Glutamatergic neuron (in vitro differentiated cells): Measurements from ENCODE around the gene THAP5. TPM values are rescaled to one million over a fixed set of nuclear protein-coding genes. Genes with fewer than 3 reads are reported as not detected.

ENCODE experiments used
- DNase-seq: peaks from one replicate; pipeline ENCODE4 v3.0.0; 2022
- H3K27ac Mint-ChIP-seq: one replicate; pipeline ENCODE4 v1.8.0; 2020; ENCODE audit warnings: mild to moderate bottlenecking, mixed read lengths, inconsistent platforms; ENCODE audit not compliant: unreplicated experiment
- H3K27me3 Mint-ChIP-seq: one replicate; pipeline ENCODE4 v1.8.0; 2020; ENCODE audit warnings: mild to moderate bottlenecking, moderate library complexity, mixed read lengths, inconsistent platforms; ENCODE audit not compliant: unreplicated experiment
- H3K36me3 Mint-ChIP-seq: one replicate; pipeline ENCODE4 v1.8.0; 2020; ENCODE audit warnings: mild to moderate bottlenecking, mixed read lengths, inconsistent platforms; ENCODE audit not compliant: unreplicated experiment
- H3K4me1 Mint-ChIP-seq: one replicate; pipeline ENCODE4 v1.8.0; 2020; ENCODE audit warnings: mild to moderate bottlenecking, low read depth, mixed read lengths, inconsistent platforms; ENCODE audit not compliant: unreplicated experiment
- H3K4me3 Mint-ChIP-seq: one replicate; pipeline ENCODE4 v1.8.0; 2020; ENCODE audit warnings: mild to moderate bottlenecking, mixed read lengths, inconsistent platforms; ENCODE audit not compliant: unreplicated experiment
- H3K9me3 Mint-ChIP-seq: one replicate; pipeline ENCODE4 v1.8.0; 2020; ENCODE audit warnings: mild to moderate bottlenecking, moderate library complexity, mixed read lengths, inconsistent platforms; ENCODE audit not compliant: unreplicated experiment
- long read RNA-seq: library from polyadenylated mRNA; unstranded; transcript quantifications from one replicate; pipeline ENCODE4 v2.0.0, GENCODE V29; 2020; ENCODE audit not compliant: unreplicated experiment
- total RNA-seq: library from RNA; stranded (reverse); fragmentation: NEBNext Ultra II Directional; extraction: Animal tissue kit (Norgen Biotek cat#: 25700); gene quantifications from one replicate; pipeline ENCODE4 v1.2.1, GENCODE V29; 2021; ENCODE audit not compliant: unreplicated experiment
- TF ChIP-seq, protein P1 (sequence below): fragments of 200-600 bp; sonication (generic); IDR thresholded peaks from one replicate; pipeline ENCODE4 v1.5.0; 2021; ENCODE audit not compliant: partially characterized antibody, unreplicated experiment

The THAP5 gene, protein sequence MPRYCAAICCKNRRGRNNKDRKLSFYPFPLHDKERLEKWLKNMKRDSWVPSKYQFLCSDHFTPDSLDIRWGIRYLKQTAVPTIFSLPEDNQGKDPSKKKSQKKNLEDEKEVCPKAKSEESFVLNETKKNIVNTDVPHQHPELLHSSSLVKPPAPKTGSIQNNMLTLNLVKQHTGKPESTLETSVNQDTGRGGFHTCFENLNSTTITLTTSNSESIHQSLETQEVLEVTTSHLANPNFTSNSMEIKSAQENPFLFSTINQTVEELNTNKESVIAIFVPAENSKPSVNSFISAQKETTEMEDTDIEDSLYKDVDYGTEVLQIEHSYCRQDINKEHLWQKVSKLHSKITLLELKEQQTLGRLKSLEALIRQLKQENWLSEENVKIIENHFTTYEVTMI
- 10.2 TPM for total RNA-seq
- long read RNA-seq, partial matches to known transcripts: 1 of 8 reads
- long read RNA-seq, other reads (novel, unspliced or antisense): 2 of 8 reads

DNA sequence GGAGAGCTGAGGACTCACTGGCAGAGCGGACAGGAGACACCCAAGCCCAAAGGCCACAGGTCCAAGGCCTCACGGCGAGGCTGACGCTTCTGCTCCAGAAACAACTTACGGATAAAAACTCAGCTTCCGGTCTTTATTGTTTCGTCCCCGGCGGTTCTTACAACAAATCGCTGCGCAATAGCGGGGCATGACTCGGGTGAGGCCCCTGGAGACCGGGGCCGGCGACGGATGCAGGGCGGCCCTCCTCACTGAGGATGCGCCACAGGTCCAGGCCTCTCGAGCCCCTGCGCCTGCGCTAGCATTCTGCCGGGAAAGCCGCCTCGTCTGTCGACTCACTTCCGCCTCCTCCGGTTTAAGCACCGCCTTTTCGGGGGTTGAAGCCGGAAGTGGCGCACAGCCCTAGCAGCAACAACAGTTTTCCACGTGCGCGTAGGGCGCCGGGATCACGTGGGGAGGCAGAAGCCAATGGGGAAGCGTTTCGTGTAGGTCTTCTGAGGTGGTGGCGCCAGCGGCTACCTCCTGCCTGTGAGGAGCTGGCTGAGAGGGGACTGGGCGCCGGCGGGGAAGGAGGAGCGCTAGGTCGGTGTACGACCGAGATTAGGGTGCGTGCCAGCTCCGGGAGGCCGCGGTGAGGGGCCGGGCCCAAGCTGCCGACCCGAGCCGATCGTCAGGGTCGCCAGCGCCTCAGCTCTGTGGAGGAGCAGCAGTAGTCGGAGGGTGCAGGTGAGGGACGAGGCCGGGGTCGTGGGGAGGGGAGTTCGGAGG is at the start of gene THAP5, which contains the start of gene DNAJB9:
TSS of gene THAP5 (minus strand) at position 326 of the 765 bp plus-strand sequence. CDS start at position 189, 137 bp downstream.
TSS of gene DNAJB9 (plus strand) at position 494 of the 765 bp plus-strand sequence. CDS start 1,853 bp downstream, outside the sequence.
- Mint-ChIP-seq H3K9me3 (peaks cover 7% of the 10 kb centered on the region), H3K36me3 (no peaks in the 10 kb centered on the region), H3K4me3 (peak within 1 kb of the TSS; percentile 95), H3K27me3 (peaks cover 3% of the 10 kb centered on the region), H3K27ac (peak within 1 kb of the TSS; percentile 96), H3K4me1 (peaks cover 10% of the 10 kb centered on the region)
- DNase-seq: peak; percentile 99
- TF ChIP-seq, protein P1, sequence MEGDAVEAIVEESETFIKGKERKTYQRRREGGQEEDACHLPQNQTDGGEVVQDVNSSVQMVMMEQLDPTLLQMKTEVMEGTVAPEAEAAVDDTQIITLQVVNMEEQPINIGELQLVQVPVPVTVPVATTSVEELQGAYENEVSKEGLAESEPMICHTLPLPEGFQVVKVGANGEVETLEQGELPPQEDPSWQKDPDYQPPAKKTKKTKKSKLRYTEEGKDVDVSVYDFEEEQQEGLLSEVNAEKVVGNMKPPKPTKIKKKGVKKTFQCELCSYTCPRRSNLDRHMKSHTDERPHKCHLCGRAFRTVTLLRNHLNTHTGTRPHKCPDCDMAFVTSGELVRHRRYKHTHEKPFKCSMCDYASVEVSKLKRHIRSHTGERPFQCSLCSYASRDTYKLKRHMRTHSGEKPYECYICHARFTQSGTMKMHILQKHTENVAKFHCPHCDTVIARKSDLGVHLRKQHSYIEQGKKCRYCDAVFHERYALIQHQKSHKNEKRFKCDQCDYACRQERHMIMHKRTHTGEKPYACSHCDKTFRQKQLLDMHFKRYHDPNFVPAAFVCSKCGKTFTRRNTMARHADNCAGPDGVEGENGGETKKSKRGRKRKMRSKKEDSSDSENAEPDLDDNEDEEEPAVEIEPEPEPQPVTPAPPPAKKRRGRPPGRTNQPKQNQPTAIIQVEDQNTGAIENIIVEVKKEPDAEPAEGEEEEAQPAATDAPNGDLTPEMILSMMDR: no peak

DNA sequence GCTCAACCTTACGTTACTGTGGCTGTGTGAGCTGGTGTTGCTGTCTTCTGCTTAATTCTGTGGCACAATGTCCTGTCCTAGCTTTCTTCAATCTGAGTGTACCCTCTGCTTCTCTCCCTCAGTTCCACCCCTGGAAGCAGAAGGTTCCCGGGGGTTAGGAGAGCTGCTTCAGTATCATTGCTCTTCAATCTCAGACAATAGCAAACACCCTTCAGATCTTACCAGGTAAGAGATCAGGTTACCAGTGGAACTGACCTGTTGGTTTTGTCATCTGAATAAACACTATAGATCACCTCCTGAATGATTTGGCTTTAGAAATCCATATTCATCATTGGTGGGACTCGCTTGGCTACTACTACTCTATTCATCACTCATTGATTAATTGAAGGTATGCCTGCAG is 48.5 kb upstream of the THAP5 start:
- peaks cover 14% of the 10 kb centered on the region for H3K4me1 Mint-ChIP-seq

DNA sequence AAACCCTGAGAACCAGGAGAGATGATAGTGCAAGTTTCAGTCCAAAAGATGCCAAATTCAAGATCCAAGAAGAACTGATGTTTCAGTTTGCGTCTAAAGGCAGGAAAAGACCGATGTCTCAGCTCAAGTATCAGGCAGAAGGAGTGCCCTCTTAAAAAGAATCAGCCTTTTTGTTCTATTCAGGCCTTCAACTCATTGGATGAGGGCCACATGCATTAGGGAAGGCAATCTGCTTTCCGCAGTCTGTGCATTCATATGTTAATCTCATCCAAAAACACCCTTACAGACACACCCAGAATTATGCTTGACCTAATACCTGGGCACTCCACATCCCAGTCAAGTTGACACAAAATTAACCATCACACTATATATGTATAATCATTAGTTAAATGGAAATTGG is 45.4 kb upstream of the THAP5 start:
- no peak for DNase-seq
- Mint-ChIP-seq H3K4me3 (no peak overlapping the region), H3K27me3 (peaks cover 2% of the 10 kb centered on the region), H3K27ac (peak overlapping the region; percentile 16), H3K36me3 (no peaks in the 10 kb centered on the region), H3K4me1 (peaks cover 13% of the 10 kb centered on the region), H3K9me3 (no peaks in the 10 kb centered on the region)
- TF ChIP-seq, protein P1: no peak

More for the DNA sequence above, 48.5 kb upstream of the THAP5 start:
- DNase-seq: no peak
- H3K36me3 Mint-ChIP-seq: no peaks in the 10 kb centered on the region
- no peaks in the 10 kb centered on the region for H3K9me3 Mint-ChIP-seq
- H3K27me3 Mint-ChIP-seq: peaks cover 6% of the 10 kb centered on the region
- H3K4me3 Mint-ChIP-seq: no peak overlapping the region
- TF ChIP-seq, protein P1: no peak
- H3K27ac Mint-ChIP-seq: no peak overlapping the region

DNA sequence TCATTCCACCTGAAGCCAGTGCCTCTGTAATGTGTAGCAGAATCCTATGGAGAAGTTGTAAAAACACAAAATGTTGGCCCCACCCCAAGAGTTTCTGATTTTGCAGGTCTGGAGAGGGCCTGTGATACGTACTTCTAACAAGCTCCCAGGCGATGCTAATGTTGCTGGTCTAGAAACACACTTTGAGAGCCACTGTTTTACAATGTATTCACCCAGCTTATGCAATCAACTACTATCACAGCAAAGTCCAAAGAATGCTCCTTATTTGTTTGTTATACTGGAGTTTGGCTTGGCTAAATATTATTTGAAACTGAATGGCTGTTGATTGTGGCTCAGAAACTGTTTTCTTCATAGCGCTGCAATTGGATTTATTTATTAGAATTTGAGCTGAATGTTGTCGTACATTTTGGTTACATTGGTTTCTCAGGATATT is 44.5 kb upstream of the THAP5 start:
- no peak for DNase-seq
- TF ChIP-seq, protein P1: no peak
- no peaks in the 10 kb centered on the region for H3K9me3 Mint-ChIP-seq
- no peak overlapping the region for H3K27ac Mint-ChIP-seq
- H3K4me1 Mint-ChIP-seq: peaks cover 13% of the 10 kb centered on the region
- peaks cover 2% of the 10 kb centered on the region for H3K27me3 Mint-ChIP-seq
- no peak overlapping the region for H3K4me3 Mint-ChIP-seq
- H3K36me3 Mint-ChIP-seq: no peaks in the 10 kb centered on the region
